K562 (cell line): Measurements from ENCODE around the gene MYCBP2.

Experiments used
- CTCF ChIP-seq, 3 experiments: IDR thresholded peaks in 2 of 3; conservative IDR thresholded peaks in 1 of 3; 2 replicates each; pipeline ENCODE4 v1.5.1; 2011 to 2012; ENCODE audit warnings: low read length in 3 of 3, mild to moderate bottlenecking in 3 of 3, control low read depth in 2 of 3, improper control_type of control experiment in 1 of 3, inconsistent platforms in 1 of 3, low read depth in 1 of 3, mixed read lengths in 1 of 3, moderate library complexity in 1 of 3; ENCODE audit not compliant: insufficient read depth in 2 of 3
- FOSL1 ChIP-seq: fragments of 200-800 bp; sonication (Bioruptor generic); conservative IDR thresholded peaks from 2 replicates; pipeline ENCODE4 v1.6.1; 2016; ENCODE audit warnings: missing genetic modification characterization, missing compliant biosample characterization
- GABPA ChIP-seq: fragments of 200-800 bp; sonication (Bioruptor generic); conservative IDR thresholded peaks from 2 replicates; pipeline ENCODE4 v1.6.1; 2016; ENCODE audit warnings: low read depth, missing genetic modification characterization, missing compliant biosample characterization
- HLTF ChIP-seq: fragments of 450-650 bp; IDR thresholded peaks from 2 replicates; pipeline ENCODE4 v1.6.1; 2016
- JUN ChIP-seq, 2 experiments: sonication (generic) in 1 of 2; formaldehyde crosslinking in 1 of 2; IDR thresholded peaks; 2 replicates each; pipeline versions ENCODE4 v1.6.1 to v1.8.0; 2012 to 2022; ENCODE audit warnings: borderline replicate concordance in 2 of 2, mild to moderate bottlenecking in 2 of 2, improper control_type of control experiment in 1 of 2, low read depth in 1 of 2, low read length in 1 of 2, missing genetic modification reagents in 1 of 2
- LARP7 ChIP-seq: fragments of 450-650 bp; IDR thresholded peaks from 2 replicates; pipeline ENCODE4 v1.6.1; 2016
- NR2C2 ChIP-seq, 2 experiments: fragments of 200-800 bp in 1 of 2; sonication (Bioruptor generic) in 1 of 2; sonication (generic) in 1 of 2; formaldehyde crosslinking in 1 of 2; IDR thresholded peaks; 2 replicates each; pipeline versions ENCODE4 v1.6.1 to v1.8.0; 2016 to 2022; ENCODE audit warnings: mild to moderate bottlenecking in 1 of 2, missing compliant biosample characterization in 1 of 2, missing genetic modification characterization in 1 of 2, missing genetic modification reagents in 1 of 2
- TEAD2 ChIP-seq: fragments of 450-650 bp; IDR thresholded peaks from 2 replicates; pipeline ENCODE4 v1.6.1; 2016; ENCODE audit warnings: missing genetic modification characterization, control low read depth, missing compliant biosample characterization

DNA sequence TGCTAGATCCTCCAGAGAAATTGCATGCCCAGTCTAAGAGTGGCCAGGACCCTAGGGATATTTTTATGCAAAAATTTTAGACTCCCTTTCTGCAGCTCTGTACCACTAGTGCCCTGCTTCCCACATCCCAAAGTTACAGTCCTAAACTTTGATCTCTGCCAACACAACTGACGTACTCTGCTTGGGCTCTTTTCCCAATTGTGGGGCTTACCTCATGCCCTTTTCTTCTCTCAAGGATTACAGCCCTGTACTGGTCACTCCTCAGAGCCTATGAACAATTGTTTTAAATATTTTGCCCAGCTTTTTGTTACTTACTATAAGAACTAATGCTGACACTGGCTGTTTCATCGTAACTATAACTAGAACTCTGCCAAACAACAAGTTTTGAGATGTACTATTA, 242.1 kb downstream of the MYCBP2 start:
- TF ChIP-seq GABPA (tag) (no peak), LARP7 (no peak), JUN (IDR thresholded peaks at IDR 0.05; ENCODE audit: borderline replicate concordance, low read depth, low read length) (no peak), JUN (CRISPR knock-in tag; IDR thresholded peaks at IDR 0.05; ENCODE audit: borderline replicate concordance) (no peak), NR2C2 (CRISPR knock-in tag; IDR thresholded peaks at IDR 0.05) (no peak), NR2C2 (tag; IDR thresholded peaks at IDR 0.05) (no peak), HLTF (no peak), CTCF (IDR thresholded peaks at IDR 0.05 in 2 of 3, conservative IDR thresholded peaks at IDR 0.05 in 1 of 3; ENCODE audit: insufficient read depth in 2 of 3, low read depth in 1 of 3, low read length in 3 of 3) (no peak), FOSL1 (no peak), TEAD2 (tag) (no peak)
